Right lung (tissue), 5 donors: ENCODE data around the gene NOC4L. TPM values are rescaled to one million over a fixed set of nuclear protein-coding genes. Genes with fewer than 3 reads are reported as not detected.
"Not testable (repeated sequence)": the region's sequence is repeated elsewhere in the genome, so short reads cannot be mapped to it uniquely, and the experiment has no call there.

Experiments
- DNase-seq, 2 donors: peaks; one replicate each; pipeline ENCODE4 v3.0.0-alpha.2; 2013
- polyA plus RNA-seq, 5 donors: library from polyadenylated mRNA; unstranded; fragments of 120-200 nt; gene quantifications; one replicate each; pipeline versions ENCODE4 v1.2.1 to v1.2.3, GENCODE V29; 2013; ENCODE audit warnings: inconsistent platforms in 1 of 5, low replicate concordance in 1 of 5; ENCODE audit not compliant: insufficient read length in 5 of 5, insufficient read depth in 1 of 5

NOC4L gene
- polyA plus RNA-seq, 5 donors: 9.3 to 19.7 (median 10.4) TPM

DNA sequence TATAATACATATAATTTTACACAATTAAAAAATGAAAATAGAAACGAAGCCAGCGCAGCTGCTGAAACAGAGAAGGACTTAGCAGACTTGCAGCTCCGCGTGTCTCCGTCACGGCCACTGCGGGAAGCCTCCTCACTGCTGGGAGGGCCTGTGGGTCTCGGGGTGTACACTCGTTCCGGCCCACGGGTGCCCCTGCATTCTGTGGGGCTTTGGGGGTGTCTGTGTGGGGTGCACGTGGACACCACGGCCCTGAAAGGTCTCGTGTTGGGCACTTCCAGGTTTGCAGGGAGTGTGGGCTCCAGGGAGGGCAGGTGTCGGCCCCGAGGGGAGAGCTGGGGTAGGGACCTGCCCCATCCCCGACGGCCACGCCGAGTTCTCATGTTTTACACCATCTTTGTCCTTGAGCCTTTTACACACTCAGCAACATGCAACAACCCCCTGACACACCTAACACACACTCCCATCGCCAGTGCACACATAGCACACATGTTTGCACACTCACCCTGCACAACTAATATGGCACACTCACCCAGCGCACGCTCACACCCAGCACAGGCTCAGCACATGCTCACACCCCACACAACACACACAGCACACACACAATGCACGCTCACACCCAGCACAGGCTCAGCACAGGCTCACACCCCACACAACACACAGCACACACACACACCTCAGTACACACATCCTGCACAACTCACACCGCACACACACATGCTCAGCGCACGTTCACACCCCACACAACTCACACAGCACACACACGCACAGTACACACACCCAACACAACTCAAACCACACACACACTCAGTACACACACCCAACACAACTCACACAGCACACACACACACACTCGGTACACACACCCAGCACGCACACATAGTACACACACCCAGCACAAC, 36.6 kb downstream of the NOC4L start:
- DNase-seq: no peak

DNA sequence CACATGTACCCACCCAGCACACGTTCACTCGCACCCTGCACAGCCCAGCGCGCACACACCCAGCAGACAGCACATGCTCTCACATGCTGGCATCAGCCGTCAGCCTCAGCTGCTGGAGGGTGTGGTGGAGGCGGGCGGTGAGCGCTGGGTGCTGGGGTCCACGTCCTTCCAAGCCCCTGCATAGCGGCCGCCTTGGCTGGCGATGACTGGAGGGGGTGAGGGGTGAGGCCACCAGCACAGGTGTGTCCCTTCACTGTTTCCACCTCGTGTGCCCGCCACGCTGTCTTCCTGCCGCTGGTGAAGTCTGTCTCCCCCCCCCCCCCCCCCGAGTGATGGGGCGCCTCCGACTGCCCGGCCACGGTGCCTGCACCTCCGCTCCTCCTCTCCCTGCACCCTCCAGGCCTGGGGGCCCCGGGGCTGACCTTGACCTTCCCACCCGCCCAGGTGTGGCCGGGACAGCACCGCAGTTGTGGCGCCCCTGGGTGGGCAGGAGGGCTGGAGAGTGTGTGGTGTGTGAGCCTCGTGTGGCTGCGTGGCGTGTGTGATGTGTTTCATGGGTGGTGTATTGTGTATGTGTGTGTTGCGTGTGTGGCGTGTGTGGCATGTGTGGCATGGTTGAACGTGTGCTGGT, 37.4 kb downstream of the NOC4L start:
- no peak for DNase-seq

DNA sequence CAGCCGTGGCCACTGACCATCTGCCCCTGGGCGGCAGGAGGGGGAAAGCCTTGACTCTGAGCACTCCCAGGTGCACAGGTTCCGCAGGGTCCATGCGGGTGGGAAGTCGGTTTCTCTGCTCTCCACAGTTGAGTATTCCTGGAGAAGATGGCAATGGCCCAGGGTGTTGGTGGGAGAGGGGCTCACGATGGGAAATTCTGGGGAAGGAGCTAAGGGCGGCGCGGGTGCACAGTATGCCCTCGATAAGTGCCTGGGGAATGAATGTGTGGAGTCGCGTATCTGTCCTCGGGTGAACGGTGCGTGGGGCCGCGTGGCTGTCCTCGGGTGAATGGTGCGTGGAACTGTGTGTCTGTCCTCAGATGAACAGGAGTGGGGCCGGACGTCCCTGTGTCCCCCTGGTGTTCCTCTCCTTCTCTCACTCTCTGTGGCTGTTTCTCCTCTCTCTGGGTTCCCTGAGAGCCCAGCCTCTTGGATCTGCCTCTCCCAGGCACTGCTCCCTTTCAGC, 38.0 kb downstream of the NOC4L start:
- DNase-seq: no peak

DNA sequence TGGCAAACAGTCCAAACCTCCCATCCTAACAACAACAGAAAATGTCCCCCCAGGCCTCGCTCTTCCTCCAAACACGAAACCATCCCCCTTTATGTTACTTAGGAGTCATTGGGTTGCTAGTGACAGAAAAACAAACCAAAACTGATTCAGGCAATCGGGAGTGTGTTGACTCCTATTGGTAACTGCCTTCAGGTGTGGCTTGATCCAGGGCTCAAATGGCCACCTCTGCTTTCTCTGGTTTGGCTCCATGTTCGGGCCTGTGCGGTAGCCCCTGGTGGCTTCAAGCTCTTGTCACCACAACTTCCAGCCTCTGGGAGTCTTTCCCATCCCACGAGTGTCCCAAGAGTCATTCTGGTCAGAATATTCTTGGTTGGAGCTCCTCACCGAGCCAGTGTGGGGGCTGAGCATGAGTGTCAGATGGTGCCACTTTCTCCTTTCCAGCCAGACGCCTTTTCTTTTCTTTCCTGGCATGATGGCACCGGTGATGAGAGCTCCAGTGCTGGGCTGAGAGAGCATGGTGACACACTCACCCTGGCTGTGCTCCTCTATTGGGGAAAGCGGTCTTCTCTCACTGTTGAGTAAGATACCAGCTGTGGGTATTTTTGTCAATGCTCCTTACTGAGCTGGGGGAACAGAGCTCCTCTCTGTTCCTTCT, 38.6 kb downstream of the NOC4L start:
- no peak for DNase-seq

DNA sequence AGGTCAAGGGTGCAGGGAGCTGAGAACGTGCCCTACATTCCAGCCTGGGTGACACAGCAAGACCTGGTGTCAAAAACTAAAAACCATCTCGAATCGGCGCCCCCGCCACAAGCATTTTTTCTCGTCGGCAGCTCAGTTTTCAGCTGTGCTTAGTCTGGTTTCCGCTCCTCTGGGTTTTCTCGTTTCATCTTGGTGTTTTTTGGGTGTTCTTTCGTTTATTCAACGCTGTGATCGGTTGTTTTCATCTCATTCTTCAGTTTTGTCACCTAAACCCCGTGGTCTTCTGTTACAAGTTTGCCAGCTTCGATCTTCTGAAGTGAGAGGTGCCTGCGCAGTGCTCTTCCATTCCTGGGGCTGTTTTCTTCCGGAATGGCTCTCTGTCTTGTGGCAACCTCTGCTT, 41.4 kb downstream of the NOC4L start:
- no peak for DNase-seq

DNA sequence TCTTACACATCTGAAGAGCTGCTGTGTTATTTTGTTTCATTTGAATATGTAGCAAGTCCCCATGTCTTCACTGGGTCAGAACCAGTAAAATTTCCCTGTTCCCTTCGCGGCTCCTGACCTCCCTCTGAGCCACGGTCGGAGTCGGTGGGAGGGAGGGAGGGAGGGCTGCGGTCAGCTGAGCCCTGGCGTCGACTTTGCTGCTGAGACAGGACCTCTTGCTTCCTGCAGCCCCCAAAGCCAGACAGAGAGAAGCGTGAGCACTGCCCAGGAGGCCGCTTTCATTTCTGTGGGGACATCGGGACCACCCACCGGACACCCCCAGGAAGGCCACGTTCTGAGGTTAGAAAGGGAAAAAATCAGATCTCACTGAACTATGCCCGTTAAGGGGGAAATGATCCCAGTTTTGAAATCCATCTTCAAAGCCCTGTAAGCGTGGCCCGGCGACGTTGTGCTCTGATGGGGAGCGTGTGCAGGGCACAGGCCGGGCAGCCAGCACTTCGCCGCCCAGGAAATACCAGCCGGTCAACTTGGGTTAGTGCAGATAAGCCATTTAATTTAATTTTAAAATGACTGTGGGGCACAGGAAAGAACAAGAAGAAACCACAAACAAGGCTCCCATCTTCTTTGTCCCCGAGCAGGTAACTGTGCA, 42.1 kb downstream of the NOC4L start:
- DNase-seq: no peak

DNA sequence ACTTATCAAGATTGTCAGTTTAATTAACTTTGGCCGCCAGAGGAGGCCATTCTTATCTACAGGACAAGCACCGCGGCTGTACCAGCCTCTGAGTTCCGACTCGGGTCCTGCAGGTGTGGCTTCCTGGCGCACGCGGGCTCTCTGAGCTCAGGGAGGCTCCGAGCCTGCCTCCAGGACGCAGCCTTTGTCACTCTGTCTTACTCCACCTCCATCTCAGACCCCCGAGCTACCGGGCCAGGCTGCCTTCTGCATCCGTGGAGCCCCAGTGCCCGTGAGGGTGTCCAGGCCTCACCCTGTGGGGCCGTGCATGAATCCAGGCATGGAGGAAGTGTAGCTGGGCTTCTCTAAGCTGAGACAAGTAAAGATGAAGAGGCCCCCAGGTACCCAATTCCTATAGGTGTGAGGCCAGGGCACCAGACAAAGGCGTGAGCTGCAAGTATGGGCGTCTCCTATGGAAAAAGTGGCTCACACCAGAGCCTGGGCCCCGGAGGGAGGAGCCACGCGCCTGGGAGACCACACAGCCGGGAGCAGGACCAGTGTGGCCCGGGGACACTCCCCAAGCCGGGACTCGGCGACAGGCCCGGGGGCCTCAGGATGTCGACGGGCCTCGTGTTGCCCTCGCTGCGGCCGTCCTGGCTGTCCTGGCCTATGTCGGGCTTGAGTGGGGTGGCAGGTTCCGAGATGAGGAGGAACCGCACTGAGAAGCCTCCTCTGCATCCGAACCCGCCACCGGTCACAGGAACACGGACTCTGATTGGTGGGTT, 42.8 kb downstream of the NOC4L start:
- DNase-seq: no peak

DNA sequence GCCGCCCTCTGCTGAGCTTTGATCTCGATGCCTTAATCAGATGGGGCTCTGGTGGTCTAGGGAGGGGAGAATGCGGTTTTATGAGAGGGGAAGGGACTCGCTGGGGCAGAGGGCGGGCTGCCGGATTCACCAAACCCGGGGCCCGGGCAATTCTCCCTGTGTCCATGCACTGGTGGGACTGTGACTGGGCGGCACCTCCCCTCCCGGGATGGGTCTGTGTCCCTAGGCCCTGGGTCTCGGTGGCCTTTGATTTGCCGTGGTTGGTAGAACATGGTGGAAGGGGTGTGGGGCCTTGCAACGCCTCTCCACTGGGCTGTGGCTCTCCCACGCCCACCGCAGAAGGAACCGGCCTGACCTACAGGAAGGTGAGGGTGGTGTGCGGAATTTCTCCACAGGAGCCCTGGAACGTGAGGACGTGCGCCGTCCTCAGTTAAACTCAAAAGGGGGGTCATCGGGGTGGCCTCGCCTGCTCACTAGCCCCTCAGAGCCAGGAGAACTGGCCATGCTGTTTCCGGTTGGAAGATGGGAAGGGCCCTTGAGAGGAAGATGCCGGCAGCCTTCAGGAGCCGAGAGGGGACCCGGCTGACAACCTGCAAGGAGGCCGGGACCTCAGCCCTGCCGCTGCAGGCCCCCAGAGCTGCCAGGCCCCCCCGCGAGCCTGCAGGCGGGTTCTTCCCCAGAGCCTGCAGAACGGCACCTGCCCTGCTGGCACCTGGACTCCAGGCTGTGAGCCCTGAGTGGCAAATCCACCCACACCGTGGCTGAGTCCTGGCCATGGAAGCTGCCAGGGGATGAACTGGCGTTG, 43.6 kb downstream of the NOC4L start:
- DNase-seq: no peak

DNA sequence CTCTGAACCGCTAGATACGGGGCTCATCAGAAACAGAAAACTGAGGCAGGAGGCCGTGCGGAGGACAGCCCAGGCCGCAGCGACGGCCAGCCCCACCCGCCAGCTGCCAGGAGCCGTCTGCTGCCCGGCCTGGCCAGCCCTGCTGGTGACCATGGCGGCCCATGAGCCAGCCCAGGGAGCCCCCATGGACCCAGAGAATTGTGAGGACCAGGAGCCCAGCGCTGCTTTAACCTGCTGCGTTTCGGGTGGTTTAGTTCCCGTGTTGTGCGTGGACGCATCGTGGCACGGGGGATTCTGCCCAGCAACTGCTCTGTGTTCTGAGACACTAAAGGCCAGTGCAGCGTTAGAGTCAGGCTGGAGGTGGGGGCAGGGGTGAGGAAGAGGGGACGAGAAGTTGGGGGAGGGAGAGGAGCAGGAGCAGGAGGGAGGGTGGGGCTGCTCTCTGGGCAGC, 44.2 kb downstream of the NOC4L start:
- no peak for DNase-seq

DNA sequence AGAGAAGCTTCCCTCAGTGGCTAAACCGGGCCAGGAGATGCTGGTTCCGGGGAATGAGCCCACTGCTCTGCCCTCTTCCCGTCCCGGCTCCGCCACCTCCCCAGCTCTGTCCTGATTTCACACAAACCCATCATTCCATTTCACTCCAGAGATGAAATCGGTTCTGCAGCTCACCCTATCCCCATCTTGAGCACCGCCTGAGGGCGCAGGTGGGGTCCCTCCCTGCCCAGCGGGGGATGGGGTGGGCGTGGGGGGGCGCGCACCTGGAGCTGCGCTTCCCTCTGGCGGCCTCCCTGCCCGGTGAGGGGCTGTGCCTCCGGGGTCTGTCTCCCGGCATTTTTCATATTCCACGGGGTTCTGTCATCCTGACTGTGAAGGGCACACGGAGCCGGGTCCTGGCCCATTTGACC, 44.7 kb downstream of the NOC4L start:
- no peak for DNase-seq

DNA sequence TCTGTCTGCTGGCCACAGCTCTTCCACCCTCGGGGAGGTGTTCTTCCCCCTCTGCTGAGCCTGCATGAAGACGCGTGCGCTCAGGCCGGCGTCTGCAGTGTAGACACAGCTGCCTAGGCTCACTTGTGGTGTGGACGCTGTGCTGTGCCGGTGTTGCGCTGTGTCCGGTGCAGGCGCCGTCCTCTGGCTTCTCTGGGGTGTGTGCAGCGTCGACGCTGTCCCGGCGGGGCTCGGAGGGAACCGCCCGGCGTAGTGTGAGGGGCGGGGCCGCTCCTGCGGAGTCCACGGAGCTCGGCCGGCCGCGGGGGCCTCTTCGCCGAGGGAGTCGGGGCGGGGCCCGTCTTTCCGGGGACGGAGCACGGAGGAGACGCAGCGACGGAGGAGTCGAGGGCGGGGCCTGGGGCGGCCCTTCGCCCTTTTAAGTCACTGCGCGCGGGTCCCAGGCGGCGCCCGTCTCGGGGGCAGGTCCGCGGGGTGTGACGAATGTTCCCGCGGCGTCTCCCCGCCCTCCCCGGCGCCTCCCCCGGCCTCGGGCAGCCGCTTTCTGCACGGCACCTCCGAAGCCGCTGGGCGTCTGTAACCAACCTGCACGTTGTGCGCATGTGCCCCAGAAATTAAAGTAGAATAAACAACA, 45.2 kb downstream of the NOC4L start:
- peak; percentile 68 to 80 for DNase-seq

DNA sequence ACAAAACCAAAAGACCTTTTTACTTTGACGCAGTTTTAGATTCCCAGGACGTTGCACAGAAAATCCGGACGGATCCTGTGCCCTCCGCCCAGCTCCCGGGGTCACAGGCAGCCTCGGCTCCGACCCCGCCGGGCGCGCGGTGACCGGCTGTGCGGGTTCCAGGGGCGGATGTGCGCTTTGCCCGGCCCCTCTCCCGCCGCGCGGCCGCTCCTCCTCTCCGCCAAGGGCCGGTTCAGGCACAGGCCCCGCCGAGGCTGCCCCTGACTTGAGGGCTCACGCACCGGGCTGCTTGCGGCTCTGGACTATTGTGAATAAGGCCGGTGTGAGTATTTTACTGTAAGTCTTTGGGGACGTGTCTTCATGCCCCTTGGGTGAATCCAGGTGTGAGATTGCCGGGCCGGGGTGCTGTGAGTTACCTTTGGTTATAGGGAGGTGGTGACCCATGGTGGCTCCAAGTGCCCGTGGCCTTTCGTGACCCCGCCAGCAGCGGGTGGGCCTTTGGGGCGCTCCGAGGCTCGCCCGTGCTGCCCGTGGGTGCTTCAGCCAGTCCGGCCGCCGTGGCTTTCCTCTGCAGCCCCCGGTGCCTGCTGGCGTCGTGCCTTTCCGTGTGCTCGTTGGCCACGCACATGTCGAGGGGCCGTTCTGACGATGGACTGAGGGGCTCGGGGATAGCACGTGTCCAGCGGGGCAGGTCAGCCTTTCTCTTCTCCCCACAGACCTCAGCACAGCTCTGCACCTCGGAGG, 45.9 kb downstream of the NOC4L start:
- DNase-seq: no peak

DNA sequence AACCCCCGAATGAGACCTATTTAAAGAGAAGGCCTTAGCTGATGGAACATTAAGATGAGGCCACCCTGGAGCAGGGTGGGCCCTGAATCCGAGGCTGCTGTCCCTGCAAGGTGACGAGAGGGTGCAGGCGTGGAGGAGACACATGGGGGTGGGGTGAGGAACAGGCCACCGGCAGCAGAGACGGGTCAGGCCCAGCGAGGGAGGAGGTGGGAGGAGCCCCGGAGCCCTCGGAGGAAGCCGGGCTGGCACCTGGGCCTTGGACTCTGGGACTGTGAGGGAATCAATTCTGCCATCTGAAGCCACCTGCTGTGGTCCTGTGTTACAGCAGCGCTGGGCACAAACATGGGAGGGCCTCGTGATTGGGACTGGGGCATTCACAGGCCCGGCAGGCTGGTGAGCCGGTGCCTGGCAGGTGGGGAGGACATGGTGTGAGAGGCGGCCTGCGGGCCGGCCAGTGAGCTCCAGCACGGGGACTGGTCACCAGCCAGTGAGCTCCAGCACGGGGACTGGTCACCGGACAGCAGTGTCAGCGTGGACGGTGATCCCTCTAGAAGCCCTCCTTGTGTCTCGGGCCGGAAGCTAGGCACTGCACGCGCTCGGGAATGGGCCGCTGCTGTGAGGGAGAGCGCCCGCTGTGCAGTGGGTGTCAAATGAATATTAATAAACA, 46.7 kb downstream of the NOC4L start:
- DNase-seq: no peak

DNA sequence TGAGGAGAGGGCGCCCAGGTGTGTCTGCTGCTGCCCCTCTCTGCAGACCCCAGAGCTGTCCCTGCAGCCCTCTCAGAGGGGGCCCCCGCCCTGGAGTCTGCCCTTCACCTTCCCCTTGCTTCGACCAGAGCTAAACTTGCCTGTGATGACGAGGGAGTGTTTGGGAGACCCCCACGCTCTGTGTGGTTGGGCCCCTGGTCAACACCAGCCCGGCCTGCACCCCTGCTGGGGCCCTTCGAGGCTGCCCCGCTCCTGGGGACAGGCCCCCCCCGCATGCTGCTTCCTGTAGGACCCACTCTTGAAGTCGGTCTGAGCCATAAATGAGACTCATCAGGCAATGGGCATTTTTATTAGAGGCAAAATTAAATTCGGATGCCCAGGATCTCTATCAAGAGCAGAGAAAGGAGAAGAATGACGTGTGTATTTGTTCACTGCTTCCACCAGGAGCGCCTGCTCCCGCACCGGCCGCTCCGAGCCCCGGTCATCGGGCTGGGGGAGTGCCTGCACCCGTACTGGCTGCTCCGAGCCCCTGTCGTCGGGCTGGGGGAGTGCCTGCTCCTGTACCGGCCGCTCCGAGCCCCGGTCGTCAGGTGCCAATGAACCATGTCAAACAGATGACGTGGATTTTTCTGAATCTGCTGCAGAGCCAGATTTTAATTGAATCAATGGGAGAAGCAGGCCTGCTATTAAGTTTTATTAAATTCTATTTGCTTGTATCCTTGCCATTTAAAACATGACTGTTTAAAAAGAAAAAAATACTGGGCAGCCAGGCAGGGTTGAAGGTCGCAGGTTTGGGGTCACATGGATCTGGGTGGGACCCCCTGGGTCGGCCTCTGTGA, 47.7 kb downstream of the NOC4L start:
- DNase-seq: no peak

DNA sequence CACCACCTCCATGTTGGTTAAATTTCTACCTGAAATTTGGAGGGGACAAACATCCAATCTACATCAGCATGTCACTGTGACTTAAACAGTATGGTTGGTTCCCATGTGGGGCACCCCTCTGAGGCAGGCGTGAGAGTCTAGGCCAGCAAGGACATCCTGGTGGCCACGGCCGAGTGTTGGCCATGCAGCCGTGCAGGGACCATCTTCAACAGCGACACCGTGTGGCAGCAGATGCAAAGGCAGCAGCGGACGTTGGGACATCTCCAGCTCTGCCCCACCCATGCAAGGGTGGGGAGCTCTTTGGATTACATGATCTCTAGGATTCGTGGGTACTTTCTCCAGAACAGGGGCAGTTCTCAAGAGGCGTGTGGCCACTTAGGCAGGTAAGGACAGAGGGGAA, 49.8 kb downstream of the NOC4L start:
- no peak for DNase-seq

DNA sequence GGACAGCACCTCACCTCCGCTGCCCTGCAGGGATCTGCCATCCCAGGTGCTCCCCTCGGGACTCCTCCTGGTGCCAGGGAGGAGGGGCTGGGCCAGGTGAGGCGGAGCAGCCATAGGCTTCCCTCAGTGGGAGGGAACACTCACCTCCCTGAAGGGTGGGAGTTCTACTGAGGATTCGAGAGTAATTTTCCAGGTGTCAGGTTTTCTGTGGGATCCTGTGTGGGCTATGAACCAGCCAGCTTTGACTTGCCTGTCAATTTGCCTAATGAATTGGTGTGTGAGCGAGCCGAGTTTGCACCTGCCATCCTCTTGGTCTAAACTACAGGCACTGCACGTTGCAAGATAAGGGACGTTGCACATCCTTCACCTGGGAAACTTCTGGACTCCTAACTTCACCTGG, 50.3 kb downstream of the NOC4L start:
- no peak for DNase-seq

DNA sequence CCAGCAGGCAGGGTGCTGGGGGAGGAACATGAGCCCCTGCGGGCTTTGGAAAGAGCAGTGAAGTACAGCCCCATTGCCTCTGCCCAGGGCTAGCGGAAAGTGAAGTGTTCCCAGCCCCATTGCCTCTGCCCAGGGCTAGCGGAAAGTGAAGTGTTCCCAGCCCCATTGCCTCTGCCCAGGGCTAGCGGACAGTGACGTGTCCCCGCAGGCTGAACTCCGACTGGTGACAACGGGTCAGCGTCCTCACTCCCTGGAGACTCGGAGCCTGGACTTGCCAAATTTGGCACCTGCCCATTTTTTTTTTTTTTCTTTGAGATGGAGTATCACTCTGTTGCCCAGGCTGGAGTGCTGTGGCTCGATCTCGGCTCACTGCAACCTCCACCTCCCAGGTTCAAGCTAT, 51.0 kb downstream of the NOC4L start:
- DNase-seq: not testable (repeated sequence)
